ENCODE data around the gene UGT2A1.

GRCh38 chr4:69584135-69584534 lies 68.9 kb downstream of the UGT2A1 start:
- TF ChIP-seq CTCF (optimal IDR thresholded peaks at IDR 0.05 in 1 of 3, IDR thresholded peaks at IDR 0.05 in 1 of 3, conservative IDR thresholded peaks at IDR 0.05 in 1 of 3; ENCODE audit: extremely low read depth in 1 of 3, insufficient read depth in 2 of 3, low read length in 3 of 3) (no peak), EZH2 (IDR thresholded peaks at IDR 0.05; ENCODE audit: low read length) (no peak)

Data from keratinocyte (primary cell).